GM23338 (cell line): ENCODE measurements around the gene ATOH8. TPM values are rescaled to one million over a fixed set of nuclear protein-coding genes. Genes with fewer than 3 reads are reported as not detected.

ENCODE experiments used
- ATAC-seq: fragments of 200-7000 bp; cut with Tn5 transposase; 3 replicates; pipeline ENCODE4 v1.9.1; 2020
- DNase-seq: peaks from one replicate; pipeline ENCODE4 v3.0.0-alpha.2; 2015; ENCODE audit warnings: low spot score
- H2AFZ ChIP-seq: fragments of 200-600 bp; sonication (generic); 2 replicates; pipeline ENCODE4 v1.8.0; 2016; ENCODE audit warnings: antibody characterized with exemption, mild to moderate bottlenecking, moderate library complexity
- H3F3A ChIP-seq: fragments of 200-600 bp; sonication (generic); replicated peaks from 2 replicates; pipeline ENCODE4 v1.8.0; 2017; ENCODE audit warnings: antibody characterized with exemption, mixed run types, low read depth
- H3K27ac ChIP-seq: fragments of 200-600 bp; sonication (generic); 2 replicates; pipeline ENCODE4 v1.6.1; 2016; ENCODE audit warnings: low read depth
- H3K27me3 ChIP-seq: fragments of 200-600 bp; sonication (generic); 2 replicates; pipeline ENCODE4 v1.8.0; 2016; ENCODE audit warnings: mild to moderate bottlenecking, mixed run types, moderate library complexity; ENCODE audit not compliant: insufficient read depth
- H3K36me3 ChIP-seq: fragments of 200-600 bp; sonication (generic); 2 replicates; pipeline ENCODE4 v1.8.0; 2016; ENCODE audit warnings: mild to moderate bottlenecking; ENCODE audit not compliant: insufficient read depth
- H3K4me1 ChIP-seq: fragments of 200-600 bp; sonication (generic); 2 replicates; pipeline ENCODE4 v1.8.0; 2016; ENCODE audit warnings: mild to moderate bottlenecking, moderate library complexity; ENCODE audit not compliant: insufficient read depth
- H3K4me2 ChIP-seq: fragments of 200-600 bp; sonication (generic); 2 replicates; pipeline ENCODE4 v1.7.1; 2017; ENCODE audit warnings: mixed run types
- H3K4me3 ChIP-seq: fragments of 200-600 bp; sonication (generic); 2 replicates; pipeline ENCODE4 v1.6.1; 2016; ENCODE audit warnings: mixed run types
- H3K79me2 ChIP-seq: fragments of 200-600 bp; sonication (generic); replicated peaks from 2 replicates; pipeline ENCODE4 v1.8.0; 2017; ENCODE audit warnings: mild to moderate bottlenecking; ENCODE audit not compliant: insufficient read depth
- H3K9me2 ChIP-seq: fragments of 200-600 bp; sonication (generic); 2 replicates; pipeline ENCODE4 v1.8.0; 2017; ENCODE audit not compliant: insufficient read depth
- H4K20me1 ChIP-seq: fragments of 200-600 bp; sonication (generic); replicated peaks from 2 replicates; pipeline ENCODE4 v1.8.0; 2017; ENCODE audit warnings: mild to moderate bottlenecking; ENCODE audit not compliant: insufficient read depth
- H3K27ac Mint-ChIP-seq: 2 replicates; pipeline ENCODE4 v1.8.0; 2020; ENCODE audit warnings: inconsistent platforms, mild to moderate bottlenecking, moderate library complexity, mixed read lengths
- H3K27me3 Mint-ChIP-seq: 3 replicates; pipeline ENCODE4 v1.8.0; 2022; ENCODE audit warnings: low read depth, mild to moderate bottlenecking, moderate library complexity, mixed read lengths, inconsistent platforms; ENCODE audit not compliant: insufficient read depth, poor library complexity
- H3K36me3 Mint-ChIP-seq: 3 replicates; pipeline ENCODE4 v1.8.0; 2021; ENCODE audit warnings: low read depth, mild to moderate bottlenecking, inconsistent platforms, moderate library complexity, mixed read lengths
- H3K4me1 Mint-ChIP-seq: 3 replicates; pipeline ENCODE4 v1.8.0; 2020; ENCODE audit warnings: mild to moderate bottlenecking, inconsistent platforms, mixed read lengths
- H3K4me3 Mint-ChIP-seq: 3 replicates; pipeline ENCODE4 v1.8.0; 2021; ENCODE audit warnings: moderate library complexity, mild to moderate bottlenecking, inconsistent platforms, mixed read lengths
- H3K9me3 Mint-ChIP-seq: 3 replicates; pipeline ENCODE4 v1.8.0; 2020; ENCODE audit warnings: moderate library complexity, mild to moderate bottlenecking, inconsistent platforms, mixed read lengths
- CREB1 ChIP-seq: fragments of 250-450 bp; sonication (Bioruptor Pico); IDR thresholded peaks from 2 replicates; pipeline ENCODE4 v1.5.0; 2020; ENCODE audit warnings: low read depth, mild to moderate bottlenecking, moderate library complexity
- CTCF ChIP-seq, 2 experiments: fragments of 200-600 bp in 1 of 2; sonication (generic) in 1 of 2; conservative IDR thresholded peaks; 2 replicates each; pipeline versions ENCODE4 v1.5.1 to v1.6.1; 2016 to 2017; ENCODE audit warnings: antibody characterized with exemption in 2 of 2, low read depth in 2 of 2, mild to moderate bottlenecking in 2 of 2, moderate library complexity in 1 of 2
- EZH2 ChIP-seq: fragments of 200-600 bp; sonication (generic); IDR thresholded peaks from one replicate; pipeline ENCODE4 v1.8.0; 2017; ENCODE audit warnings: antibody characterized with exemption, mild to moderate bottlenecking, low read depth; ENCODE audit not compliant: unreplicated experiment
- EZH2phosphoT487 ChIP-seq: fragments of 200-600 bp; sonication (generic); IDR thresholded peaks from one replicate; pipeline ENCODE4 v1.8.1; 2018; ENCODE audit warnings: antibody characterized with exemption; ENCODE audit not compliant: unreplicated experiment
- JUNB ChIP-seq: IDR thresholded peaks from one replicate; pipeline ENCODE4 v1.6.1; 2016; ENCODE audit warnings: antibody characterized with exemption; ENCODE audit not compliant: unreplicated experiment
- NANOG ChIP-seq: IDR thresholded peaks from 2 replicates; pipeline ENCODE4 v1.6.1; 2016; ENCODE audit warnings: antibody characterized with exemption, borderline replicate concordance
- POLR2AphosphoS5 ChIP-seq: IDR thresholded peaks from 2 replicates; pipeline ENCODE4 v1.6.1; 2016; ENCODE audit warnings: antibody characterized with exemption, low read depth
- STAT1 ChIP-seq: IDR thresholded peaks from one replicate; pipeline ENCODE4 v1.6.1; 2016; ENCODE audit warnings: antibody characterized with exemption; ENCODE audit not compliant: unreplicated experiment
- ZNF114 ChIP-seq: fragments of 250-450 bp; sonication (Bioruptor Pico); IDR thresholded peaks from 2 replicates; pipeline ENCODE4 v1.5.0; 2020; ENCODE audit warnings: mild to moderate bottlenecking, moderate library complexity
- ZNF331 ChIP-seq: fragments of 250-450 bp; sonication (Bioruptor Pico); IDR thresholded peaks from 2 replicates; pipeline ENCODE4 v1.5.0; 2020; ENCODE audit warnings: low read depth, mild to moderate bottlenecking, moderate library complexity
- ZNF462 ChIP-seq: fragments of 250-450 bp; sonication (Bioruptor Pico); IDR thresholded peaks from 2 replicates; pipeline ENCODE4 v1.5.0; 2020; ENCODE audit warnings: mild to moderate bottlenecking, moderate library complexity
- polyA plus RNA-seq: library from polyadenylated mRNA; unstranded; fragments of >200 nt; fragmentation: Nextera tagmentation; extraction: Ambion mirVana; gene quantifications from 2 replicates; pipeline ENCODE4 v1.2.1, GENCODE V29; 2016
- total RNA-seq: library from RNA; depleted of rRNA; stranded (reverse); fragments of >200 nt; shearing (Covaris generic); gene quantifications from 2 replicates; pipeline ENCODE4 v1.2.3, GENCODE V29; 2014
- TF ChIP-seq, protein P1 (sequence below): IDR thresholded peaks from 2 replicates; pipeline ENCODE4 v1.6.1; 2016; ENCODE audit warnings: antibody characterized with exemption
- TF ChIP-seq, protein P2 (sequence below): IDR thresholded peaks from one replicate; pipeline ENCODE4 v1.6.1; 2018; ENCODE audit warnings: antibody characterized with exemption; ENCODE audit not compliant: unreplicated experiment

Gene ATOH8
- total and polyA plus RNA-seq, 2 experiments from 2014 or later = 0.11 to 0.97 TPM

GRCh38 chr2:85722519-85722918 lies 31.3 kb upstream of the ATOH8 start:
- H3K27me3 ChIP-seq = no peaks in the 10 kb centered on the region
- no peak overlapping the region for H3K4me3 ChIP-seq

More at GRCh38 chr2:85722519-85722918, 31.3 kb upstream of the ATOH8 start:
- Histone ChIP-seq H3K4me2 (no peak overlapping the region), H3F3A (no peaks in the 10 kb centered on the region), H3K9me2 (0 out of 2 replicates have a peak, but pooled peaks cover 5% of the 10 kb centered on the region), H2AFZ (no peak overlapping the region), H3K36me3 (no peaks in the 10 kb centered on the region), H4K20me1 (no peaks in the 10 kb centered on the region), H3K27ac (no peak overlapping the region), H3K4me1 (no peaks in the 10 kb centered on the region), H3K79me2 (no peaks in the 10 kb centered on the region)
- no peaks in the 10 kb centered on the region for H3K36me3 Mint-ChIP-seq
- ATAC-seq = no peak
- H3K4me1 Mint-ChIP-seq = no peaks in the 10 kb centered on the region
- TF ChIP-seq NANOG (no peak), CTCF (conservative IDR thresholded peaks at IDR 0.05; ENCODE audit: low read depth in 2 of 2) (no peak), ZNF331 (CRISPR knock-in tag) (no peak), EZH2 (no peak), ZNF462 (CRISPR knock-in tag) (no peak), POLR2AphosphoS5 (no peak), EZH2phosphoT487 (no peak), JUNB (no peak), STAT1 (no peak), ZNF114 (CRISPR knock-in tag) (no peak), CREB1 (CRISPR knock-in tag) (no peak)
- TF ChIP-seq, protein P1, sequence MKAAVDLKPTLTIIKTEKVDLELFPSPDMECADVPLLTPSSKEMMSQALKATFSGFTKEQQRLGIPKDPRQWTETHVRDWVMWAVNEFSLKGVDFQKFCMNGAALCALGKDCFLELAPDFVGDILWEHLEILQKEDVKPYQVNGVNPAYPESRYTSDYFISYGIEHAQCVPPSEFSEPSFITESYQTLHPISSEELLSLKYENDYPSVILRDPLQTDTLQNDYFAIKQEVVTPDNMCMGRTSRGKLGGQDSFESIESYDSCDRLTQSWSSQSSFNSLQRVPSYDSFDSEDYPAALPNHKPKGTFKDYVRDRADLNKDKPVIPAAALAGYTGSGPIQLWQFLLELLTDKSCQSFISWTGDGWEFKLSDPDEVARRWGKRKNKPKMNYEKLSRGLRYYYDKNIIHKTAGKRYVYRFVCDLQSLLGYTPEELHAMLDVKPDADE = no peak
- TF ChIP-seq, protein P2, sequence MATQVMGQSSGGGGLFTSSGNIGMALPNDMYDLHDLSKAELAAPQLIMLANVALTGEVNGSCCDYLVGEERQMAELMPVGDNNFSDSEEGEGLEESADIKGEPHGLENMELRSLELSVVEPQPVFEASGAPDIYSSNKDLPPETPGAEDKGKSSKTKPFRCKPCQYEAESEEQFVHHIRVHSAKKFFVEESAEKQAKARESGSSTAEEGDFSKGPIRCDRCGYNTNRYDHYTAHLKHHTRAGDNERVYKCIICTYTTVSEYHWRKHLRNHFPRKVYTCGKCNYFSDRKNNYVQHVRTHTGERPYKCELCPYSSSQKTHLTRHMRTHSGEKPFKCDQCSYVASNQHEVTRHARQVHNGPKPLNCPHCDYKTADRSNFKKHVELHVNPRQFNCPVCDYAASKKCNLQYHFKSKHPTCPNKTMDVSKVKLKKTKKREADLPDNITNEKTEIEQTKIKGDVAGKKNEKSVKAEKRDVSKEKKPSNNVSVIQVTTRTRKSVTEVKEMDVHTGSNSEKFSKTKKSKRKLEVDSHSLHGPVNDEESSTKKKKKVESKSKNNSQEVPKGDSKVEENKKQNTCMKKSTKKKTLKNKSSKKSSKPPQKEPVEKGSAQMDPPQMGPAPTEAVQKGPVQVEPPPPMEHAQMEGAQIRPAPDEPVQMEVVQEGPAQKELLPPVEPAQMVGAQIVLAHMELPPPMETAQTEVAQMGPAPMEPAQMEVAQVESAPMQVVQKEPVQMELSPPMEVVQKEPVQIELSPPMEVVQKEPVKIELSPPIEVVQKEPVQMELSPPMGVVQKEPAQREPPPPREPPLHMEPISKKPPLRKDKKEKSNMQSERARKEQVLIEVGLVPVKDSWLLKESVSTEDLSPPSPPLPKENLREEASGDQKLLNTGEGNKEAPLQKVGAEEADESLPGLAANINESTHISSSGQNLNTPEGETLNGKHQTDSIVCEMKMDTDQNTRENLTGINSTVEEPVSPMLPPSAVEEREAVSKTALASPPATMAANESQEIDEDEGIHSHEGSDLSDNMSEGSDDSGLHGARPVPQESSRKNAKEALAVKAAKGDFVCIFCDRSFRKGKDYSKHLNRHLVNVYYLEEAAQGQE = no peak
- DNase-seq = no peak
- H3K4me3 Mint-ChIP-seq = no peak overlapping the region
- peaks cover 8% of the 10 kb centered on the region for H3K27me3 Mint-ChIP-seq
- H3K27ac Mint-ChIP-seq = no peak overlapping the region
- no peaks in the 10 kb centered on the region; the same call in 2 of the 3 replicates for H3K9me3 Mint-ChIP-seq
